Large intestine (tissue), 12 donors: Measurements from ENCODE around the gene DNAH17. TPM values are rescaled to one million over a fixed set of nuclear protein-coding genes. Genes with fewer than 3 reads are reported as not detected.

Source experiments
- DNase-seq, 2 donors: peaks; one replicate each; pipeline versions ENCODE4 v3.0.0 to v3.0.0-alpha.2; 2013
- H3K27ac ChIP-seq: one replicate; pipeline ENCODE4 v1.5.1; 2013; ENCODE audit warnings: low read length
- H3K27me3 ChIP-seq: 2 replicates; pipeline ENCODE4 v1.6.1; 2013; ENCODE audit warnings: low read length; ENCODE audit not compliant: control insufficient read depth, insufficient read depth
- H3K36me3 ChIP-seq: 2 replicates; pipeline ENCODE4 v1.6.1; 2013; ENCODE audit warnings: low read length; ENCODE audit not compliant: control insufficient read depth, insufficient read depth
- H3K4me1 ChIP-seq: one replicate; pipeline ENCODE4 v1.6.1; 2013; ENCODE audit warnings: low read length; ENCODE audit not compliant: control insufficient read depth, insufficient read depth
- H3K4me3 ChIP-seq: one replicate; pipeline ENCODE4 v1.5.1; 2013; ENCODE audit warnings: low read length
- H3K9me3 ChIP-seq: one replicate; pipeline ENCODE4 v1.6.1; 2013; ENCODE audit warnings: mild to moderate bottlenecking, low read depth, low read length, moderate library complexity; ENCODE audit not compliant: control insufficient read depth
- WGBS: methylation state at CpG from one replicate; pipeline ENCODE4 v1.1.5; 2013; ENCODE audit warnings: low lambda C conversion rate; ENCODE audit not compliant: insufficient coverage; 5-methylcytosine and 5-hydroxymethylcytosine counted together
- long read RNA-seq, 11 donors: transcript quantifications; one replicate each; lab custom pipeline, GENCODE V29; 2026
- polyA plus RNA-seq: library from polyadenylated mRNA; unstranded; fragments of 120-200 nt; gene quantifications from one replicate; pipeline ENCODE4 v1.2.1, GENCODE V29; 2013

Gene DNAH17
- 4.4 TPM for polyA plus RNA-seq
- long read RNA-seq, donor 1 = 0 reads
- long read RNA-seq, donor 2 = 0 reads
- long read RNA-seq, donor 3 = 0 reads
- long read RNA-seq, donor 4 = 0 reads
- long read RNA-seq, donor 5, partial matches to known transcripts = 0 of 1 reads
- long read RNA-seq, donor 5, other reads (novel, unspliced or antisense) = 0 of 1 reads
- long read RNA-seq, donor 6 = 0 reads
- long read RNA-seq, donor 7 = 0 reads
- long read RNA-seq, donor 8 = 0 reads
- long read RNA-seq, donor 9 = 0 reads
- long read RNA-seq, donor 10, partial matches to known transcripts = 14 of 15 reads
- long read RNA-seq, donor 10, other reads (novel, unspliced or antisense) = 0 of 15 reads
- long read RNA-seq, donor 11 = 0 reads

GRCh38 chr17:78577296-78577695 lies at the start of gene DNAH17:
DNAH17 (minus strand) TSS chr17:78577396; CDS start chr17:78575057, 2,339 bp downstream.
- H3K27ac ChIP-seq = no peak within 1 kb of the TSS
- H3K36me3 ChIP-seq = no peaks in the 10 kb centered on the region
- no peaks in the 10 kb centered on the region for H3K4me1 ChIP-seq
- H3K27me3 ChIP-seq = no peaks in the 10 kb centered on the region
- H3K4me3 ChIP-seq = no peak within 1 kb of the TSS
- no CpG with 5 or more reads among the region's 9 CpGs for WGBS
- no peak for DNase-seq
- no peaks in the 10 kb centered on the region for H3K9me3 ChIP-seq

- WGBS = no CpG with 5 or more reads among the region's 14 CpGs
- H3K36me3 ChIP-seq = no peaks in the 10 kb centered on the region
- H3K4me1 ChIP-seq = no peaks in the 10 kb centered on the region
- DNase-seq = no peak
- no peak overlapping the region for H3K4me3 ChIP-seq
- H3K27ac ChIP-seq = no peak overlapping the region
- H3K27me3 ChIP-seq = no peaks in the 10 kb centered on the region
- H3K9me3 ChIP-seq = no peaks in the 10 kb centered on the region
Observed at GRCh38 chr17:78624324-78625151, 47.3 kb upstream of the DNAH17 start.

- Histone ChIP-seq H3K9me3 (no peaks in the 10 kb centered on the region), H3K27ac (no peak overlapping the region), H3K36me3 (no peaks in the 10 kb centered on the region), H3K4me3 (no peak overlapping the region), H3K27me3 (no peaks in the 10 kb centered on the region), H3K4me1 (no peaks in the 10 kb centered on the region)
- no peak for DNase-seq
- WGBS = no CpG with 5 or more reads among the region's 12 CpGs
Observed at GRCh38 chr17:78623541-78623940, 46.3 kb upstream of the DNAH17 start.

- Histone ChIP-seq H3K4me3 (no peak overlapping the region), H3K9me3 (no peaks in the 10 kb centered on the region), H3K36me3 (no peaks in the 10 kb centered on the region), H3K27me3 (no peaks in the 10 kb centered on the region), H3K4me1 (no peaks in the 10 kb centered on the region), H3K27ac (no peak overlapping the region)
- DNase-seq = no peak
- 100% methylated on average over 3 of the region's 26 CpGs for WGBS
Observed at GRCh38 chr17:78622491-78623265, 45.5 kb upstream of the DNAH17 start.

GRCh38 chr17:78621720-78622490 lies 44.7 kb upstream of the DNAH17 start:
- WGBS = no CpG with 5 or more reads among the region's 26 CpGs
- H3K36me3 ChIP-seq = no peaks in the 10 kb centered on the region
- DNase-seq = no peak
- H3K27ac ChIP-seq = no peak overlapping the region
- H3K27me3 ChIP-seq = no peaks in the 10 kb centered on the region
- no peak overlapping the region for H3K4me3 ChIP-seq
- no peaks in the 10 kb centered on the region for H3K4me1 ChIP-seq
- no peaks in the 10 kb centered on the region for H3K9me3 ChIP-seq

- Histone ChIP-seq H3K4me3 (no peak overlapping the region), H3K9me3 (no peaks in the 10 kb centered on the region), H3K4me1 (no peaks in the 10 kb centered on the region), H3K36me3 (no peaks in the 10 kb centered on the region), H3K27ac (no peak overlapping the region), H3K27me3 (no peaks in the 10 kb centered on the region)
- WGBS = 89% methylated on average over 1 of the region's 5 CpGs
- no peak for DNase-seq
Observed at GRCh38 chr17:78620099-78620498, 42.9 kb upstream of the DNAH17 start.

- Histone ChIP-seq H3K36me3 (no peaks in the 10 kb centered on the region), H3K9me3 (no peaks in the 10 kb centered on the region), H3K27me3 (no peaks in the 10 kb centered on the region), H3K4me1 (no peaks in the 10 kb centered on the region), H3K27ac (no peak overlapping the region), H3K4me3 (no peak overlapping the region)
- WGBS = 100% methylated on average over 1 of the region's 5 CpGs
- DNase-seq = no peak
Observed at GRCh38 chr17:78619334-78619733, 42.1 kb upstream of the DNAH17 start.

- Histone ChIP-seq H3K4me1 (no peaks in the 10 kb centered on the region), H3K27ac (no peak overlapping the region), H3K4me3 (no peak overlapping the region), H3K9me3 (no peaks in the 10 kb centered on the region), H3K27me3 (no peaks in the 10 kb centered on the region), H3K36me3 (no peaks in the 10 kb centered on the region)
- DNase-seq = no peak
- whole genome bisulfite sequencing = 94% methylated on average over 2 of the region's 20 CpGs
Observed at GRCh38 chr17:78618264-78619066, 41.3 kb upstream of the DNAH17 start.

- Histone ChIP-seq H3K9me3 (no peaks in the 10 kb centered on the region), H3K27ac (peak overlapping the region; percentile 15), H3K36me3 (no peaks in the 10 kb centered on the region), H3K4me3 (no peak overlapping the region), H3K4me1 (no peaks in the 10 kb centered on the region), H3K27me3 (no peaks in the 10 kb centered on the region)
- WGBS = no CpG with 5 or more reads among the region's 8 CpGs
- DNase-seq = no peak
Observed at GRCh38 chr17:78617511-78618061, 40.4 kb upstream of the DNAH17 start.
